Liver (tissue), 9 donors: ENCODE data around the gene PTPN9. TPM values are rescaled to one million over a fixed set of nuclear protein-coding genes. Genes with fewer than 3 reads are reported as not detected.
A peak's percentile ranks its signal among the peaks of the same experiment; 100 is the strongest.

ENCODE experiments used
- DNase-seq: peaks from one replicate; pipeline ENCODE4 v3.0.0-alpha.2; 2017; ENCODE audit warnings: low spot score
- H3K27ac ChIP-seq, 2 donors: one replicate each; pipeline ENCODE4 v1.7.0; 2013; ENCODE audit warnings: inconsistent platforms in 2 of 2, low read length in 2 of 2, control low read depth in 1 of 2, low read depth in 1 of 2, mild to moderate bottlenecking in 1 of 2
- H3K27me3 ChIP-seq, 4 donors: one replicate each; pipeline versions ENCODE4 v1.6.1 to v1.7.0; 2013; ENCODE audit warnings: low read length in 3 of 4, inconsistent platforms in 1 of 4, mild to moderate bottlenecking in 1 of 4, moderate library complexity in 1 of 4; ENCODE audit not compliant: control insufficient read depth in 4 of 4, insufficient read depth in 4 of 4
- H3K36me3 ChIP-seq, 4 donors: one replicate each; pipeline versions ENCODE4 v1.6.1 to v1.7.0; 2013; ENCODE audit warnings: low read length in 3 of 4, mild to moderate bottlenecking in 3 of 4, low read depth in 1 of 4, moderate library complexity in 1 of 4; ENCODE audit not compliant: control insufficient read depth in 4 of 4, insufficient read depth in 3 of 4
- H3K4me1 ChIP-seq, 4 donors: one replicate each; pipeline versions ENCODE4 v1.6.1 to v1.7.0; 2013; ENCODE audit warnings: low read length in 3 of 4, mild to moderate bottlenecking in 3 of 4, moderate library complexity in 1 of 4; ENCODE audit not compliant: control insufficient read depth in 4 of 4, insufficient read depth in 4 of 4
- H3K4me3 ChIP-seq, 3 donors: one replicate each; pipeline versions ENCODE4 v1.6.1 to v1.7.0; 2013; ENCODE audit warnings: low read length in 3 of 3, control low read depth in 1 of 3, low read depth in 1 of 3, mild to moderate bottlenecking in 1 of 3
- H3K9ac ChIP-seq, 2 donors: one replicate each; pipeline ENCODE4 v1.7.0; 2013; ENCODE audit warnings: low read length in 2 of 2, mild to moderate bottlenecking in 2 of 2, moderate library complexity in 2 of 2, control low read depth in 1 of 2, low read depth in 1 of 2
- H3K9me3 ChIP-seq, 4 donors: one replicate each; pipeline versions ENCODE4 v1.6.1 to v1.7.0; 2013; ENCODE audit warnings: low read length in 3 of 4; ENCODE audit not compliant: control insufficient read depth in 4 of 4
- EGR1 ChIP-seq, 2 donors: IDR thresholded peaks; 2 replicates each; pipeline ENCODE4 v1.6.1; 2016 to 2018; ENCODE audit warnings: antibody characterized with exemption in 2 of 2, low read depth in 2 of 2
- FOXA1 ChIP-seq: IDR thresholded peaks from 2 replicates; pipeline ENCODE4 v1.6.1; 2016; ENCODE audit warnings: antibody characterized with exemption
- FOXA2 ChIP-seq: IDR thresholded peaks from 2 replicates; pipeline ENCODE4 v1.6.1; 2016; ENCODE audit warnings: antibody characterized with exemption
- GABPA ChIP-seq, 2 donors: IDR thresholded peaks in 1 of 2; conservative IDR thresholded peaks in 1 of 2; 2 replicates each; pipeline ENCODE4 v1.6.1; 2016; ENCODE audit warnings: antibody characterized with exemption in 2 of 2, mild to moderate bottlenecking in 1 of 2, moderate library complexity in 1 of 2
- HNF4A ChIP-seq, 2 donors: conservative IDR thresholded peaks; 2 replicates each; pipeline ENCODE4 v1.6.1; 2016; ENCODE audit warnings: antibody characterized with exemption in 2 of 2, mild to moderate bottlenecking in 2 of 2
- HNF4G ChIP-seq: IDR thresholded peaks from 2 replicates; pipeline ENCODE4 v1.6.1; 2016; ENCODE audit warnings: antibody characterized with exemption
- JUND ChIP-seq, 2 donors: IDR thresholded peaks; 2 replicates each; pipeline ENCODE4 v1.6.1; 2016; ENCODE audit warnings: antibody characterized with exemption in 2 of 2
- NR2F2 ChIP-seq: IDR thresholded peaks from 2 replicates; pipeline ENCODE4 v1.6.1; 2016; ENCODE audit warnings: antibody characterized with exemption
- RAD21 ChIP-seq, 2 donors: IDR thresholded peaks; 2 replicates each; pipeline ENCODE4 v1.6.1; 2016; ENCODE audit warnings: antibody characterized with exemption in 2 of 2, mild to moderate bottlenecking in 2 of 2
- RXRA ChIP-seq, 2 donors: IDR thresholded peaks; 2 replicates each; pipeline ENCODE4 v1.6.1; 2017 to 2018; ENCODE audit warnings: antibody characterized with exemption in 2 of 2, mild to moderate bottlenecking in 1 of 2
- SP1 ChIP-seq: IDR thresholded peaks from 2 replicates; pipeline ENCODE4 v1.6.1; 2018; ENCODE audit warnings: antibody characterized with exemption, mild to moderate bottlenecking
- TAF1 ChIP-seq: conservative IDR thresholded peaks from 2 replicates; pipeline ENCODE4 v1.6.1; 2016; ENCODE audit warnings: antibody characterized with exemption, mild to moderate bottlenecking
- YY1 ChIP-seq: IDR thresholded peaks from 2 replicates; pipeline ENCODE4 v1.6.1; 2016; ENCODE audit warnings: antibody characterized with exemption, mild to moderate bottlenecking
- WGBS: extraction: QIAGEN DNeasy Blood & Tissue Kit; methylation state at CpG from one replicate; pipeline ENCODE4 v1.1.7; 2013; 5-methylcytosine and 5-hydroxymethylcytosine counted together
- polyA plus RNA-seq, 2 donors: library from polyadenylated mRNA; stranded (reverse) in 1 of 2; unstranded in 1 of 2; fragments of 200-250 nt in 1 of 2; fragments of >200 nt in 1 of 2; fragmentation: Nextera tagmentation in 1 of 2; extraction: Ambion mirVana in 1 of 2; gene quantifications; one replicate each; pipeline versions ENCODE4 v1.2.1 to v1.2.3, GENCODE V29; 2013 to 2015
- total RNA-seq, 2 donors: library from RNA; depleted of rRNA; stranded (reverse); fragments of >200 nt; gene quantifications; one replicate each; pipeline ENCODE4 v1.2.3, GENCODE V29; 2014
- TF ChIP-seq, protein P1 (sequence below): IDR thresholded peaks from 2 replicates; pipeline ENCODE4 v1.6.1; 2016; ENCODE audit warnings: antibody characterized with exemption, mild to moderate bottlenecking
- TF ChIP-seq, protein P2 (sequence below): IDR thresholded peaks from 2 replicates; pipeline ENCODE4 v1.6.1; 2016; ENCODE audit warnings: antibody characterized with exemption
- TF ChIP-seq, protein P3 (sequence below): IDR thresholded peaks from 2 replicates; pipeline ENCODE4 v1.6.1; 2016; ENCODE audit warnings: antibody characterized with exemption
- TF ChIP-seq, protein P4 (sequence below): IDR thresholded peaks from 2 replicates; pipeline ENCODE4 v1.6.1; 2016; ENCODE audit warnings: antibody characterized with exemption
- TF ChIP-seq, protein P5 (sequence below): fragments of 150-350 bp; IDR thresholded peaks from 2 replicates; pipeline ENCODE4 v1.5.1; 2017; ENCODE audit warnings: improper control_type of control experiment, low read depth, low read length; ENCODE audit not compliant: missing input control
- donor health status: healthy.
- donor health status: healthy.
- donor health status: healthy.
- donor health status: healthy.
- donor health status: healthy.

Gene PTPN9
- total and polyA plus RNA-seq, 4 donors = 5.4 to 14.1 (median 7.5) TPM

DNA sequence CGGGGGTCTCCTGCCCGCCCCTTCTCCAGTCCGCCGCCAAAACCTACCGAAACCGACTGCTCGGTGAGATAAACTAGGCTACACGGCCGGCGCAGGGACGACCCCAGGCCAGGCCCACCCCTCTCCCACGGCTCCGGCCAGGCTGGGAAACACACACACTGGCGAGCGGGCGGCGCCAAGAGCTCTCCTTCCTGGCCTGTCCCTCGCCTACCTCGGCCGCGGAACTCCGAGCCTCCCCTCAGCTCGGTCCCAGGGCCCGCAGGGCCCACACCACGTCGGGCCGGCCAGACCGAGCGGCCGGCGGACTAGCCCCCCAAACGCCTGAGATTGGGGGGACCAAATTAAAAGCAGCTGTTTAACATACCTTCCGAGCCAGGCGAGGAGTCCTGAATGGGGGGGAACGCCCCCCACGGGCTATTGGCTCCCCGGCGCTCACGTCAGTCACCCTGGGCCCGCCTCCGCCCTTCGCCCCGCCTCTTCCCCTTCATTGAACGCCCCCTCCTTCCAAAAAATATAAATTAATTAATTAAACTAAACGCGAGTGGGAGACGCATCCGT lies 123.6 kb downstream of the PTPN9 start:
- TF ChIP-seq FOXA1 = no peak
- TF ChIP-seq RAD21 (IDR thresholded peaks at IDR 0.05) = peak in 1 of 2 donors; percentile 24
- no peak for TF ChIP-seq NR2F2
- TF ChIP-seq, protein P1, sequence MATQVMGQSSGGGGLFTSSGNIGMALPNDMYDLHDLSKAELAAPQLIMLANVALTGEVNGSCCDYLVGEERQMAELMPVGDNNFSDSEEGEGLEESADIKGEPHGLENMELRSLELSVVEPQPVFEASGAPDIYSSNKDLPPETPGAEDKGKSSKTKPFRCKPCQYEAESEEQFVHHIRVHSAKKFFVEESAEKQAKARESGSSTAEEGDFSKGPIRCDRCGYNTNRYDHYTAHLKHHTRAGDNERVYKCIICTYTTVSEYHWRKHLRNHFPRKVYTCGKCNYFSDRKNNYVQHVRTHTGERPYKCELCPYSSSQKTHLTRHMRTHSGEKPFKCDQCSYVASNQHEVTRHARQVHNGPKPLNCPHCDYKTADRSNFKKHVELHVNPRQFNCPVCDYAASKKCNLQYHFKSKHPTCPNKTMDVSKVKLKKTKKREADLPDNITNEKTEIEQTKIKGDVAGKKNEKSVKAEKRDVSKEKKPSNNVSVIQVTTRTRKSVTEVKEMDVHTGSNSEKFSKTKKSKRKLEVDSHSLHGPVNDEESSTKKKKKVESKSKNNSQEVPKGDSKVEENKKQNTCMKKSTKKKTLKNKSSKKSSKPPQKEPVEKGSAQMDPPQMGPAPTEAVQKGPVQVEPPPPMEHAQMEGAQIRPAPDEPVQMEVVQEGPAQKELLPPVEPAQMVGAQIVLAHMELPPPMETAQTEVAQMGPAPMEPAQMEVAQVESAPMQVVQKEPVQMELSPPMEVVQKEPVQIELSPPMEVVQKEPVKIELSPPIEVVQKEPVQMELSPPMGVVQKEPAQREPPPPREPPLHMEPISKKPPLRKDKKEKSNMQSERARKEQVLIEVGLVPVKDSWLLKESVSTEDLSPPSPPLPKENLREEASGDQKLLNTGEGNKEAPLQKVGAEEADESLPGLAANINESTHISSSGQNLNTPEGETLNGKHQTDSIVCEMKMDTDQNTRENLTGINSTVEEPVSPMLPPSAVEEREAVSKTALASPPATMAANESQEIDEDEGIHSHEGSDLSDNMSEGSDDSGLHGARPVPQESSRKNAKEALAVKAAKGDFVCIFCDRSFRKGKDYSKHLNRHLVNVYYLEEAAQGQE = peak; percentile 11
- no peak for TF ChIP-seq GABPA (IDR thresholded peaks at IDR 0.05 in 1 of 2, conservative IDR thresholded peaks at IDR 0.05 in 1 of 2)
- no peak for TF ChIP-seq RXRA (IDR thresholded peaks at IDR 0.05)
- TF ChIP-seq, protein P2, sequence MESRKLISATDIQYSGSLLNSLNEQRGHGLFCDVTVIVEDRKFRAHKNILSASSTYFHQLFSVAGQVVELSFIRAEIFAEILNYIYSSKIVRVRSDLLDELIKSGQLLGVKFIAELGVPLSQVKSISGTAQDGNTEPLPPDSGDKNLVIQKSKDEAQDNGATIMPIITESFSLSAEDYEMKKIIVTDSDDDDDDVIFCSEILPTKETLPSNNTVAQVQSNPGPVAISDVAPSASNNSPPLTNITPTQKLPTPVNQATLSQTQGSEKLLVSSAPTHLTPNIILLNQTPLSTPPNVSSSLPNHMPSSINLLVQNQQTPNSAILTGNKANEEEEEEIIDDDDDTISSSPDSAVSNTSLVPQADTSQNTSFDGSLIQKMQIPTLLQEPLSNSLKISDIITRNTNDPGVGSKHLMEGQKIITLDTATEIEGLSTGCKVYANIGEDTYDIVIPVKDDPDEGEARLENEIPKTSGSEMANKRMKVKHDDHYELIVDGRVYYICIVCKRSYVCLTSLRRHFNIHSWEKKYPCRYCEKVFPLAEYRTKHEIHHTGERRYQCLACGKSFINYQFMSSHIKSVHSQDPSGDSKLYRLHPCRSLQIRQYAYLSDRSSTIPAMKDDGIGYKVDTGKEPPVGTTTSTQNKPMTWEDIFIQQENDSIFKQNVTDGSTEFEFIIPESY = no peak
- TF ChIP-seq JUND (IDR thresholded peaks at IDR 0.05) = no peak
- TF ChIP-seq EGR1 (IDR thresholded peaks at IDR 0.05; ENCODE audit: low read depth in 2 of 2) = peak; percentile 58 to 77
- TF ChIP-seq, protein P3, sequence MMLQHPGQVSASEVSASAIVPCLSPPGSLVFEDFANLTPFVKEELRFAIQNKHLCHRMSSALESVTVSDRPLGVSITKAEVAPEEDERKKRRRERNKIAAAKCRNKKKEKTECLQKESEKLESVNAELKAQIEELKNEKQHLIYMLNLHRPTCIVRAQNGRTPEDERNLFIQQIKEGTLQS = no peak
- TF ChIP-seq HNF4G = no peak
- TF ChIP-seq HNF4A (conservative IDR thresholded peaks at IDR 0.05) = no peak
- TF ChIP-seq, protein P4, sequence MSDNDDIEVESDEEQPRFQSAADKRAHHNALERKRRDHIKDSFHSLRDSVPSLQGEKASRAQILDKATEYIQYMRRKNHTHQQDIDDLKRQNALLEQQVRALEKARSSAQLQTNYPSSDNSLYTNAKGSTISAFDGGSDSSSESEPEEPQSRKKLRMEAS = no peak
- no peak for TF ChIP-seq YY1
- no peak for TF ChIP-seq FOXA2
- peak; percentile 36 for TF ChIP-seq SP1
- Histone ChIP-seq H3K27me3 (no peaks in the 10 kb centered on the region), H3K4me1 (peaks cover 5 to 23% (median 15%) of the 10 kb centered on the region in 4 donors), H3K9ac (peak overlapping the region; percentile 89 to 93), H3K36me3 (no peaks in the 10 kb centered on the region), H3K4me3 (peak overlapping the region; percentile 50 to 86 (median 65)), H3K9me3 (no peaks in the 10 kb centered on the region), H3K27ac (peak overlapping the region; percentile 85 to 88)
- WGBS = under 1% methylated on average over 48 of the region's 48 CpGs
- DNase-seq = peak; percentile 90

DNA sequence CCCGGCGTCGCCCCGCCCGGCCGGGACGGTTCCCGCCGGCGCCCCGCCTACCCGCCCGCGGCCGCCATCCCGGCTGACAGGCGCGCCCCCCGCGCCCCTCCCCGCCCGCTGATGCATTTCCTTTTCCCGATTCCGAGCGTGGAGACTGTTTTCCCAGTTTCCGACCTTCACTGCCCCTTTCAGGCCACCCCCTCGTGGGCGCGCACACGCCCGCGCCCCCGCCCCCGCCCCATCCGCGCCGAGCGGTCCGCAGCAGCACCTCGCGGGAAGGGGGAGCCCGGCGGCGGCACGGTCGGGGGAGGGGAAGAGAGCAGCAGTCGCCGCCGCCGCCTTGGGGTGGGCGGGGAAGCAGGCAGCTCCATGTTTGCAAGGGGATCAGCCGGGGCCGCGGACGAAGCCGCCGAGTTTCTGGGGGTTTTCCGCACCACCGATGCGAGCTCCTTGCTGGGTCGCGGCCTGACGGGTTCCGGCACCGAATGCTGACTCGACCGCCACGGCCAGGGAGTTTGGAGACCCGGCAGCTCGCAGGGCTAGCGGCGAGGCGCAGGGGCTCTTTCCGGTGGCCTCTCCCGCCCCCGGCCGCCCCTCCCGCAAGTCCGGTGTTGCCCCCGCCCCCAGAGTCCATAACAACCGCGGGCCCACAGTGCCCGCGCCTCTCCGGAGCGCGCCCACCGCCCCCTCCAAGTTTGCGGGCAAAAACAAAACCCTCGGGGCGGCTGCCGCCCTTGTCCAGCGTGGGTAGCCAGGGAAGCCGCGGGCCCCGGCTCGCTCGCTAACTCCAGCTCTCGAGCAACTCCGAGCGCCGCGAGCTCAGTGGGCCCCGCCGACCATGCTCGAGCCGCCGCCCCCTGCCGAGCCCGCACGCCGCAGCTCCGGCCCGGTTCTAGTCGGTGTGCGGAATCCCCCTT lies 124.4 kb downstream of the PTPN9 start:
- Histone ChIP-seq H3K27me3 (no peaks in the 10 kb centered on the region), H3K4me3 (peak overlapping the region; percentile 50 to 86 (median 65)), H3K27ac (peak overlapping the region; percentile 85 to 88), H3K4me1 (peaks cover 5 to 27% (median 19%) of the 10 kb centered on the region in 4 donors), H3K9me3 (no peaks in the 10 kb centered on the region), H3K36me3 (no peaks in the 10 kb centered on the region), H3K9ac (peak overlapping the region; percentile 89 to 93)
- no peak for DNase-seq
- under 1% methylated on average over 116 of the region's 116 CpGs for WGBS
- TF ChIP-seq, protein P1 = no peak
- TF ChIP-seq SP1 (no peak), HNF4A (conservative IDR thresholded peaks at IDR 0.05) (no peak), YY1 (no peak), JUND (IDR thresholded peaks at IDR 0.05) (no peak), HNF4G (no peak), TAF1 (no peak), FOXA1 (no peak), EGR1 (IDR thresholded peaks at IDR 0.05; ENCODE audit: low read depth in 2 of 2) (no peak), NR2F2 (no peak)
- TF ChIP-seq, protein P5, sequence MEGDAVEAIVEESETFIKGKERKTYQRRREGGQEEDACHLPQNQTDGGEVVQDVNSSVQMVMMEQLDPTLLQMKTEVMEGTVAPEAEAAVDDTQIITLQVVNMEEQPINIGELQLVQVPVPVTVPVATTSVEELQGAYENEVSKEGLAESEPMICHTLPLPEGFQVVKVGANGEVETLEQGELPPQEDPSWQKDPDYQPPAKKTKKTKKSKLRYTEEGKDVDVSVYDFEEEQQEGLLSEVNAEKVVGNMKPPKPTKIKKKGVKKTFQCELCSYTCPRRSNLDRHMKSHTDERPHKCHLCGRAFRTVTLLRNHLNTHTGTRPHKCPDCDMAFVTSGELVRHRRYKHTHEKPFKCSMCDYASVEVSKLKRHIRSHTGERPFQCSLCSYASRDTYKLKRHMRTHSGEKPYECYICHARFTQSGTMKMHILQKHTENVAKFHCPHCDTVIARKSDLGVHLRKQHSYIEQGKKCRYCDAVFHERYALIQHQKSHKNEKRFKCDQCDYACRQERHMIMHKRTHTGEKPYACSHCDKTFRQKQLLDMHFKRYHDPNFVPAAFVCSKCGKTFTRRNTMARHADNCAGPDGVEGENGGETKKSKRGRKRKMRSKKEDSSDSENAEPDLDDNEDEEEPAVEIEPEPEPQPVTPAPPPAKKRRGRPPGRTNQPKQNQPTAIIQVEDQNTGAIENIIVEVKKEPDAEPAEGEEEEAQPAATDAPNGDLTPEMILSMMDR = no peak
- TF ChIP-seq, protein P4 = no peak
